GM19240 (cell line): ENCODE measurements around the gene AGFG1.
"Not testable (repeated sequence)": the region's sequence is repeated elsewhere in the genome, so short reads cannot be mapped to it uniquely, and the experiment has no call there.

Experiments
- DNase-seq: peaks from one replicate; pipeline ENCODE4 v3.0.0; 2011; ENCODE audit warnings: low spot score; ENCODE audit not compliant: insufficient read length

Gene AGFG1

GRCh38 chr2:227534714-227535113 is 62.8 kb downstream of the AGFG1 start:
- DNase-seq = no peak

- DNase-seq = no peak
Observed at GRCh38 chr2:227536445-227536844, 64.5 kb downstream of the AGFG1 start.

GRCh38 chr2:227539465-227539956 is 67.6 kb downstream of the AGFG1 start:
- DNase-seq = no peak

GRCh38 chr2:227540352-227540751 is 68.4 kb downstream of the AGFG1 start:
- DNase-seq = not testable (repeated sequence)

GRCh38 chr2:227545990-227546389 is 74.0 kb downstream of the AGFG1 start:
- DNase-seq = no peak

- no peak for DNase-seq
Observed at GRCh38 chr2:227551836-227552235, 79.9 kb downstream of the AGFG1 start.

- DNase-seq = no peak
Observed at GRCh38 chr2:227562581-227562980, 90.6 kb downstream of the AGFG1 start.

- DNase-seq = no peak
Observed at GRCh38 chr2:227565080-227565479, 93.1 kb downstream of the AGFG1 start.

- no peak for DNase-seq
Observed at GRCh38 chr2:227566012-227566411, 94.1 kb downstream of the AGFG1 start.

GRCh38 chr2:227568852-227569169 is 96.9 kb downstream of the AGFG1 start:
- DNase-seq = no peak

- no peak for DNase-seq
Observed at GRCh38 chr2:227570615-227571014, 98.7 kb downstream of the AGFG1 start.

GRCh38 chr2:227576110-227576509 is 104.2 kb downstream of the AGFG1 start:
- no peak for DNase-seq

GRCh38 chr2:227576812-227577211 is 104.9 kb downstream of the AGFG1 start:
- no peak for DNase-seq

GRCh38 chr2:227577555-227577954 is 105.6 kb downstream of the AGFG1 start:
- DNase-seq = no peak

GRCh38 chr2:227578642-227579041 is 106.7 kb downstream of the AGFG1 start:
- DNase-seq = no peak

- DNase-seq = no peak
Observed at GRCh38 chr2:227579791-227580190, 107.8 kb downstream of the AGFG1 start.

- no peak for DNase-seq
Observed at GRCh38 chr2:227582369-227582768, 110.4 kb downstream of the AGFG1 start.

GRCh38 chr2:227592694-227593387 is 120.9 kb downstream of the AGFG1 start:
- DNase-seq = no peak

- DNase-seq = no peak
Observed at GRCh38 chr2:227595797-227596196, 123.8 kb downstream of the AGFG1 start.

GRCh38 chr2:227597036-227597435 is 125.1 kb downstream of the AGFG1 start:
- no peak for DNase-seq

- no peak for DNase-seq
Observed at GRCh38 chr2:227597998-227598397, 126.0 kb downstream of the AGFG1 start.

- not testable (repeated sequence) for DNase-seq
Observed at GRCh38 chr2:227598835-227599503, 127.0 kb downstream of the AGFG1 start, which contains the start of gene SCYGR2. SCYGR2 (plus strand) TSS chr2:227598893; CDS start chr2:227598893, 0 bp downstream.

GRCh38 chr2:227602358-227602757 is 130.4 kb downstream of the AGFG1 start:
- no peak for DNase-seq
